Measurements from ENCODE around the gene INTS11.

DNA sequence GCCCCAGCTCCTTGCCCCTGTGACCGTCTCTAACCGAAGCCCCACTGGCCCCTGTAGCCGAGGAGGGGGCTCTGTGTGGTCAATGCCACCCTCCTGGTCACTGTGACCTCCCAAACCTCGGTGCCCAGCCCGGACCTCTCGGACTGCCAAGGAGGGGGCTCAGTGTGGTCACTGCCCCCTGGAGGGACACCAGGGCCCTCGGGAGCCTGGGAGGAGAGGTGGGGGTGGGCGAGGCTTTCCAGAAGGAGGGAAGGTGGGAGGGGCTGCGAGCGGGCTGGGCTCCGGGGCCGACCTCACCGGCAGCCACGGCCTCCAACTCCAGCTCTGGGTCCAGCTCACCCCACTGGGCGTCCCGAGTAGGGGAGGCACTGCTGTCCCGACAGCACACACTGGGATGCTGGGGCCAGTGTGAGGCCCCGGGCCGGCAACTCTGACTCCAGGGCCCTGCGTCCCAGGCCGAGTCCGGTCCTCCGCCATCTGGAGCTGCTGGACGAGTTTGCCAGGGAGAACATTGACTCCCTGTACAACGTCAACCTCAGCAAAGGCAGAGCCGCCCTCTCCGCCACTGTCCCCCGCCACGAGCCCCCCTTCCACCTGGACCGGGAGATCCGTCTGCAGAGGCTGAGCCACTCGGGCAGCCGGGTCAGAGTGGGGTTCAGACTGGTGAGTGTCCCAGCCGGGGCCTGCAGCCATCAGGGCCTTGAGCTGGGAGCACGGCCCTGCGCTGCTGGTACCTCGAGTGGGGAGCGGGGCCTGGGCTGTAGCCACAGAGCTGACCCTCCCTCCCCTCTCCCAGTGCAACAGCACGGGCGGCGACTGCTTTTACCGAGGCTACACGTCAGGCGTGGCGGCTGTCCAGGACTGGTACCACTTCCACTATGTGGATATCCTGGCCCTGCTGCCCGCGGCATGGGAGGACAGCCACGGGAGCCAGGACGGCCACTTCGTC is 37.9 kb downstream of the INTS11 start:
- TF ChIP-seq RFX5 (IDR thresholded peaks at IDR 0.05), result no peak
- TF ChIP-seq, protein P1, sequence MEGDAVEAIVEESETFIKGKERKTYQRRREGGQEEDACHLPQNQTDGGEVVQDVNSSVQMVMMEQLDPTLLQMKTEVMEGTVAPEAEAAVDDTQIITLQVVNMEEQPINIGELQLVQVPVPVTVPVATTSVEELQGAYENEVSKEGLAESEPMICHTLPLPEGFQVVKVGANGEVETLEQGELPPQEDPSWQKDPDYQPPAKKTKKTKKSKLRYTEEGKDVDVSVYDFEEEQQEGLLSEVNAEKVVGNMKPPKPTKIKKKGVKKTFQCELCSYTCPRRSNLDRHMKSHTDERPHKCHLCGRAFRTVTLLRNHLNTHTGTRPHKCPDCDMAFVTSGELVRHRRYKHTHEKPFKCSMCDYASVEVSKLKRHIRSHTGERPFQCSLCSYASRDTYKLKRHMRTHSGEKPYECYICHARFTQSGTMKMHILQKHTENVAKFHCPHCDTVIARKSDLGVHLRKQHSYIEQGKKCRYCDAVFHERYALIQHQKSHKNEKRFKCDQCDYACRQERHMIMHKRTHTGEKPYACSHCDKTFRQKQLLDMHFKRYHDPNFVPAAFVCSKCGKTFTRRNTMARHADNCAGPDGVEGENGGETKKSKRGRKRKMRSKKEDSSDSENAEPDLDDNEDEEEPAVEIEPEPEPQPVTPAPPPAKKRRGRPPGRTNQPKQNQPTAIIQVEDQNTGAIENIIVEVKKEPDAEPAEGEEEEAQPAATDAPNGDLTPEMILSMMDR (IDR thresholded peaks at IDR 0.05), result no peak

Data from A549 (cell line).